Cardiac muscle cell (in vitro differentiated cells and primary cell): ENCODE results near the gene KPNA2. TPM values are rescaled to one million over a fixed set of nuclear protein-coding genes. Genes with fewer than 3 reads are reported as not detected.
"Not testable (repeated sequence)": the region's sequence is repeated elsewhere in the genome, so short reads cannot be mapped to it uniquely, and the experiment has no call there.

Experiments
- DNase-seq, 2 donors: peaks; one replicate each; pipeline versions ENCODE4 v3.0.0 to v3.0.0-alpha.2; 2010 to 2017; ENCODE audit warnings: low read depth in 1 of 2, low spot score in 1 of 2
- H3K27ac ChIP-seq: fragments of 200-600 bp; sonication (generic); 2 replicates; pipeline ENCODE4 v1.5.1; 2016
- H3K27me3 ChIP-seq: fragments of 200-600 bp; sonication (generic); 2 replicates; pipeline ENCODE4 v1.6.0; 2016; ENCODE audit warnings: control low read depth
- H3K36me3 ChIP-seq: fragments of 200-600 bp; sonication (generic); 2 replicates; pipeline ENCODE4 v1.5.1; 2016; ENCODE audit warnings: control low read depth
- H3K4me1 ChIP-seq: fragments of 200-600 bp; sonication (generic); 2 replicates; pipeline ENCODE4 v1.8.1; 2017; ENCODE audit warnings: low read depth, mild to moderate bottlenecking, mixed run types
- H3K4me3 ChIP-seq: fragments of 200-600 bp; sonication (generic); 2 replicates; pipeline ENCODE4 v1.5.1; 2016; ENCODE audit warnings: mild to moderate bottlenecking
- H3K9me3 ChIP-seq: fragments of 200-600 bp; sonication (generic); 2 replicates; pipeline ENCODE4 v1.5.1; 2017; ENCODE audit warnings: low read depth, mild to moderate bottlenecking, control low read depth
- CTCF ChIP-seq: IDR thresholded peaks from 2 replicates; pipeline ENCODE4 v1.5.1; 2012; ENCODE audit warnings: low read depth, mild to moderate bottlenecking, low read length
- polyA plus RNA-seq: library from polyadenylated mRNA; unstranded; fragments of >200 nt; fragmentation: Nextera tagmentation; extraction: Ambion mirVana; gene quantifications from 2 replicates; pipeline ENCODE4 v1.2.1, GENCODE V29; 2016
- total RNA-seq: library from RNA; depleted of rRNA; stranded (reverse); fragments of >200 nt; gene quantifications from 2 replicates; pipeline ENCODE4 v1.2.3, GENCODE V29; 2016

The KPNA2 gene
- total and polyA plus RNA-seq, 2 experiments from 2014 or later, result 129 to 200 TPM

GRCh38 chr17:68080411-68081150 is 45.0 kb downstream of the KPNA2 start:
- H3K27me3 ChIP-seq, result no peaks in the 10 kb centered on the region
- no peaks in the 10 kb centered on the region for H3K36me3 ChIP-seq
- H3K27ac ChIP-seq, result no peak overlapping the region
- DNase-seq, result no peak
- no peak for TF ChIP-seq CTCF
- H3K4me1 ChIP-seq, result no peaks in the 10 kb centered on the region
- no peaks in the 10 kb centered on the region for H3K9me3 ChIP-seq
- no peak overlapping the region for H3K4me3 ChIP-seq

- not testable (repeated sequence) for H3K27ac ChIP-seq, H3K36me3 ChIP-seq, H3K4me1 ChIP-seq, DNase-seq, H3K4me3 ChIP-seq, H3K27me3 ChIP-seq, H3K9me3 ChIP-seq
Measured at GRCh38 chr17:68081305-68082265, 46.0 kb downstream of the KPNA2 start.

GRCh38 chr17:68085771-68086381 is 50.3 kb downstream of the KPNA2 start:
- no peak overlapping the region for H3K4me3 ChIP-seq
- H3K9me3 ChIP-seq, result no peaks in the 10 kb centered on the region
- no peak overlapping the region for H3K27ac ChIP-seq
- no peaks in the 10 kb centered on the region for H3K36me3 ChIP-seq
- TF ChIP-seq CTCF, result no peak
- no peaks in the 10 kb centered on the region for H3K4me1 ChIP-seq
- DNase-seq, result no peak
- H3K27me3 ChIP-seq, result no peaks in the 10 kb centered on the region

GRCh38 chr17:68086666-68087065 is 51.1 kb downstream of the KPNA2 start:
- H3K36me3 ChIP-seq, H3K27ac ChIP-seq, H3K4me3 ChIP-seq, H3K4me1 ChIP-seq, H3K9me3 ChIP-seq, DNase-seq, H3K27me3 ChIP-seq: not testable (repeated sequence)

GRCh38 chr17:68087131-68087623 is 51.6 kb downstream of the KPNA2 start:
- H3K4me3 ChIP-seq, H3K9me3 ChIP-seq, H3K27me3 ChIP-seq, H3K36me3 ChIP-seq, H3K27ac ChIP-seq, H3K4me1 ChIP-seq, DNase-seq: not testable (repeated sequence)

- no peak for TF ChIP-seq CTCF
- H3K36me3 ChIP-seq, result no peaks in the 10 kb centered on the region
- no peaks in the 10 kb centered on the region for H3K27me3 ChIP-seq
- no peaks in the 10 kb centered on the region for H3K9me3 ChIP-seq
- H3K4me1 ChIP-seq, result no peaks in the 10 kb centered on the region
- H3K27ac ChIP-seq, result no peak overlapping the region
- no peak overlapping the region for H3K4me3 ChIP-seq
- DNase-seq, result no peak
Measured at GRCh38 chr17:68087851-68088250, 52.3 kb downstream of the KPNA2 start.
